Activated B cell treated with CpG ODN at 0.5 μM for 24 hours (primary cell): ENCODE measurements around the gene ALG12. TPM values are rescaled to one million over a fixed set of nuclear protein-coding genes. Genes with fewer than 3 reads are reported as not detected.
"Not testable (repeated sequence)": the region's sequence is repeated elsewhere in the genome, so short reads cannot be mapped to it uniquely, and the experiment has no call there.

Experiments used
- ATAC-seq: fragments of 200-7000 bp; cut with Tn5 transposase; one replicate; pipeline ENCODE4 v1.10.0; 2021; ENCODE audit warnings: low read depth, mild to moderate bottlenecking, moderate library complexity
- CTCF ChIA-PET: fragments of 350-600 bp; sonication (Branson Sonifier 250); formaldehyde crosslinking; loops from one replicate; lab custom pipeline; 2021; ENCODE audit warnings: antibody characterized with exemption; lab: Charles Lee
- POLR2A ChIA-PET: fragments of 350-600 bp; sonication (Branson Sonifier 250); formaldehyde crosslinking; loops from one replicate; lab custom pipeline; 2021; ENCODE audit warnings: antibody characterized with exemption; lab: Charles Lee
- DNase-seq: peaks from one replicate; pipeline ENCODE4 v3.0.0; 2022
- H3K27ac Mint-ChIP-seq: one replicate; pipeline ENCODE4 v1.8.0; 2020; ENCODE audit warnings: mixed read lengths
- H3K27me3 Mint-ChIP-seq: one replicate; pipeline ENCODE4 v1.8.0; 2021; ENCODE audit warnings: mixed read lengths
- H3K36me3 Mint-ChIP-seq: one replicate; pipeline ENCODE4 v1.8.0; 2021; ENCODE audit warnings: low read depth, mixed read lengths
- H3K4me1 Mint-ChIP-seq: one replicate; pipeline ENCODE4 v1.8.0; 2021; ENCODE audit warnings: mixed read lengths
- H3K4me3 Mint-ChIP-seq: one replicate; pipeline ENCODE4 v1.8.0; 2020; ENCODE audit warnings: mild to moderate bottlenecking, mixed read lengths
- H3K9me3 Mint-ChIP-seq: one replicate; pipeline ENCODE4 v1.8.0; 2020; ENCODE audit warnings: mixed read lengths
- intact Hi-C: fragments of 100-400 bp; cut with micrococcal nuclease; formaldehyde crosslinking; loops from one replicate; pipeline ENCODE4 v1.15.1; 2024
- total RNA-seq: library from RNA; stranded (reverse); gene quantifications from 2 replicates; pipeline ENCODE4 v1.2.3, GENCODE V29; 2022
- TF ChIP-seq, protein P1 (sequence below): fragments of 200-600 bp; IDR thresholded peaks from one replicate; pipeline ENCODE4 v1.8.0; 2022; ENCODE audit warnings: antibody characterized with exemption, mild to moderate bottlenecking

Gene ALG12
- total RNA-seq, 1 donor from 2014 or later = 18.2 TPM

DNA sequence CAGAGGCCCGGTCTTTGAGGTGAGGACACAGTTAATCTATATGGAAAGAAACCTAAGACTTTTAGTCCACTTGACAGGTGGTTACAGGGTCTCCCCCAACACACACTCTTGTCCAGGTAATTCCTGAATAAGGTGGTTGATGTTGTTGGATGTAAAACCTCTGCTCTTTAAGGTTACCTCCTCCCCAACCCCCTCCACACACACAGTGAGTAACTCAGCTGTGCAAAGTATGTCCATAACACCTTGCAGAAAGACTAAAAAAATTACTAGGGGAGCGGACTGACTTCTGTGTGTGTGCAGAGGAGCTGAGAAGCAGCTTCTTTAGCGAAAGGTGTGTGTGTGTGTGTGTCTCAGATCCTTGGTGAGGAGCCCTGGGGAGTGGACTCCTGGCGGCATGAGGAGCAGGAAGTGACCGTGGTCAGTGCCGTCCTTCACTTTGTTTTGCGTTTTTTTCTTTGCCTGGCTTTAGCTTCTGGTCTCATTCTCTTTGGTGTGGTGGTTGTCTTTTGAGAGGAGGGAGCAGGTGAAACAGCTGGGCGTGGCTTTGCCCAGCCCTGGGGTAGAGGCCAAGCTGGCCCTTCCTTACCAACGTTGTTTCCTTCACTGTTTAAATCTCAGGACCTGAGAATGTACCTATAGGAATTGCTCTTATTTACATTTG, 62.9 kb downstream of the ALG12 start:
- H3K36me3 Mint-ChIP-seq = peaks cover 3% of the 10 kb centered on the region
- DNase-seq (no peak), ATAC-seq (no peak)
- intact Hi-C loops = loop anchor here (10.0 kb wide), 2 partner anchors 159 to 349 kb away; partner anchors contain the start of genes IL17REL and SELENOO
- TF ChIP-seq, protein P1, sequence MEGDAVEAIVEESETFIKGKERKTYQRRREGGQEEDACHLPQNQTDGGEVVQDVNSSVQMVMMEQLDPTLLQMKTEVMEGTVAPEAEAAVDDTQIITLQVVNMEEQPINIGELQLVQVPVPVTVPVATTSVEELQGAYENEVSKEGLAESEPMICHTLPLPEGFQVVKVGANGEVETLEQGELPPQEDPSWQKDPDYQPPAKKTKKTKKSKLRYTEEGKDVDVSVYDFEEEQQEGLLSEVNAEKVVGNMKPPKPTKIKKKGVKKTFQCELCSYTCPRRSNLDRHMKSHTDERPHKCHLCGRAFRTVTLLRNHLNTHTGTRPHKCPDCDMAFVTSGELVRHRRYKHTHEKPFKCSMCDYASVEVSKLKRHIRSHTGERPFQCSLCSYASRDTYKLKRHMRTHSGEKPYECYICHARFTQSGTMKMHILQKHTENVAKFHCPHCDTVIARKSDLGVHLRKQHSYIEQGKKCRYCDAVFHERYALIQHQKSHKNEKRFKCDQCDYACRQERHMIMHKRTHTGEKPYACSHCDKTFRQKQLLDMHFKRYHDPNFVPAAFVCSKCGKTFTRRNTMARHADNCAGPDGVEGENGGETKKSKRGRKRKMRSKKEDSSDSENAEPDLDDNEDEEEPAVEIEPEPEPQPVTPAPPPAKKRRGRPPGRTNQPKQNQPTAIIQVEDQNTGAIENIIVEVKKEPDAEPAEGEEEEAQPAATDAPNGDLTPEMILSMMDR = no peak
- CTCF ChIA-PET = no interaction called here
- peaks cover 40% of the 10 kb centered on the region for H3K4me1 Mint-ChIP-seq
- H3K9me3 Mint-ChIP-seq = no peaks in the 10 kb centered on the region
- H3K4me3 Mint-ChIP-seq = peak overlapping the region; percentile 93
- no peak overlapping the region for H3K27ac Mint-ChIP-seq
- POLR2A ChIA-PET = interaction anchor here (0.9 to 1.9 kb wide), 5 partner anchors 25 to 83 kb away, joined by 3 to 9 read pairs (median 4); partner anchors contain the start of genes ALG12 and CRELD2
- H3K27me3 Mint-ChIP-seq = peaks cover 12% of the 10 kb centered on the region

DNA sequence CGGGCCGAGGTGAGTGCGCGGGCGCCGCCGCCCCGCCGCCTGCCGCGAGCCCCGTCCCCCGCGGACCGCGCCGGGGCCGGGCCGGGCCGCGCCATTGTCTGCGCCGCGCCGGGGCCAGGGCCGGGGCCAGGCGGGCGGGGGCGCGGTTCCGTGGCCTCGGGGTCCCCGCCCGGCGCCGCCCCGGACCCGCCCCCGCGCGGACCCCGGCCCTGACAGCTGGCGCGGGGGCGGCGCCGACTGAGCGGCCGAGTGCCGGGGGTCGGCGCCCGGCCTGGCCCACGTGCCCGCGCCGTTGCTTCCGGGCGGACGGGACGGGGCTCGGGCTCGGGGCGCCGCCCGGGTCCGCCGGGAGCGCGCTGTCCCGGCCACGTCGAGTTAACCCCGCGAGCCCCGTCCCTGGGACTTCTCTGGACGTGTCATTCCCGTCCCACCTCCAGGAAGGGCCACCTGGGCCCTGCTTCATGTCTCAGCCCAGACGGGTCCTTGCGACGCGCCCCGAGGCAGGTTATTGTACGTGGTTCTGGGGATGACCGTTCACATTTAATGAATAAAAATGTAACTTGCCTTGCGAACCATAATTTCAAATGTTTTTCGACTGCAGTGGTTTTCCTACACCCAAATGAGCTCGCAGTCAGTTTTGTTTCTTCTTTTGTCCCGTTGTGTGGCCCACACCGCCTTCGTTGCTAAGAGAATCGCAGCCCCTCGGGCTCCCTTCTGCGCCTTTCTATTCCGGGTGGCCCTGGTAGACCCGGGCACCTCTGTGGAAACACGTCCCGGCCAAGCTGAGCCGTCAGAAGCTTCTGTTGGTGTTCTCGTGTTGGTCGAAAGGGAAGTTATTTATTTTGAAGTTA, 64.0 kb downstream of the ALG12 start:
- Mint-ChIP-seq H3K4me1 (peaks cover 44% of the 10 kb centered on the region), H3K4me3 (peak overlapping the region; percentile 93), H3K9me3 (no peaks in the 10 kb centered on the region), H3K27ac (peak overlapping the region; percentile 89), H3K27me3 (peaks cover 15% of the 10 kb centered on the region), H3K36me3 (peaks cover 3% of the 10 kb centered on the region)
- peak; percentile 38 for DNase-seq
- ChIA-PET POLR2A (interaction anchor here (0.6 to 1.9 kb wide), 7 partner anchors 28 to 82 kb away, joined by 3 to 9 read pairs (median 4); partner anchors contain the start of genes ALG12 and CRELD2), CTCF (no interaction called here)
- ATAC-seq = peak; percentile 18
- intact Hi-C loops = loop anchor here (1.0 to 10.0 kb wide), 5 partner anchors 27 to 351 kb away; partner anchors contain the start of genes ALG12, BRD1, CRELD2 and IL17REL
- TF ChIP-seq, protein P1 = no peak

DNA sequence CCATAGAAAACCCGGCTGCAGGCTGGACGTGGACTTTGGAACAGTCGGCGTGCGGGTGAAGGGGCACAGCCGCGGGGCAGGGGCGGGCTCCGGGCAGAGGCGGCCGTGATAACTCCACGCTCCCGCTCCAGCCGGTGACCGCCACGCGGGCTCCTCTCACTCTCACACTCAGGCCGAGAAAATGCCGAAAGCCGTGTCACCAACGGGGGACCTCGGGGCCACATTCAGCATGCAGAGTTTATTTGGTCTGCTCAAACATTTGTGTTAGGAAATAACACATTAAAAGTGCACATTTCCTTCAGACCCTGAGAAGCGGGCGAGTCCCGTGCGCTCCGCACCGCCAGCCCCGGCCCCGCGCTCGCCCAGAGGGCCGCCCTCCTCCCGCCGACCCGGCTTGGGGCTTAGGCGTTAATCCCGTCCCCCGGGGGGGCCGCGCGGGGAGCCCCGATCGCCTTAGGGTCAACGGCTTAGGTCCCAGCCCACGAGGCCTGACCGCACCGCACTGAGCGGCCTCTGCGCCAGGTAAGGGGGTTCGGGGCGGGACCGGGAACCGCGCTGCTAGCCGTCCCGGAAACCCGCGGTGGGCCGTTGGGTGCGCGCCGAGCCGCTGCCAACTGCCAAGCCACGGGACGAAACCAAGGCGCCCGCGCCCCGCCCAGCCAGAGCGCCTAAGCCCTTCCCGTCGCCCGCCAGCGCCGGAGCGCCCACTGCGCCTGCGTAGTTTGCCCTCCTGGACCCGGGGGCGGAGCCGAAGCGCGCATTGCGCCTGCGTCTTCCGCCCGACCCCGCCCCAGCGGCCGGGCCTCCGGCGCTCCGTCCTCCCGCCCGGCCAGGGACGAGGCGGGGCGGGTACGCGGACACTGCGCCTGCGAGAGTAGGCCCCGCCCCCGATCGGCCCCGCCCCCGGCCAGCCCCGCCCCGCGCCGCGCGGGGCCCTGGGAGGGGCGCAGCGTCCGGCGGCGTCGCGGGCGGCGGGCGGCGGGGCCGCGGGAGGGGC, 65.0 kb downstream of the ALG12 start, which contains the start of gene ZBED4:
Gene ZBED4, plus strand, starts transcription at position 947 of the 997 bp plus-strand sequence. CDS start 29,819 bp downstream, outside the sequence.
- peak; percentile 88 for ATAC-seq

DNA sequence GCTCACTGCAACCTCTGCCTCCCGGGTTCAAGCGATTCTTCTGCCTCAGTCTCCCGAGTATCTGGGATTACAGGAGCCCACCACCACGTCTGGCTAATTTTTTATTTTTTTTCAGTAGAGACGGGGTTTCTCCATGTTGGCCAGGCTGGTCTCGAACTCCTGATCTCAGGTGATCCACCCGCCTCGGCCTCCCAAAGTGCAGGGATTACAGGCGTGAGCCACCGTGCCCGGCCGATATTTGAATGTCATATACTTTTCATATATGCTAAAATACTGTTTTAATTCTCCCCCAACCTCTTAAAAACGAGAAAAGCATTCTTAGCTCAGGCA, 65.7 kb downstream of the ALG12 start:
- intact Hi-C loops = loop anchor here (10.0 kb wide), 2 partner anchors 162 to 352 kb away; partner anchors contain the start of genes IL17REL and SELENOO
- not testable (repeated sequence) for H3K36me3 Mint-ChIP-seq, ATAC-seq

More for the DNA sequence above, 65.0 kb downstream of the ALG12 start, which contains the start of gene ZBED4:
- H3K36me3 Mint-ChIP-seq = peaks cover 3% of the 10 kb centered on the region
- H3K4me3 Mint-ChIP-seq = peak within 1 kb of the TSS; percentile 93
- peaks cover 16% of the 10 kb centered on the region for H3K27me3 Mint-ChIP-seq
- H3K27ac Mint-ChIP-seq = peak within 1 kb of the TSS; percentile 89
- TF ChIP-seq, protein P1 = no peak
- peak; percentile 100 for DNase-seq
- POLR2A ChIA-PET = interaction anchor here (0.6 to 1.4 kb wide), 4 partner anchors 27 to 479 kb away, joined by 3 to 7 read pairs (median 4); no protein-coding TSS in a partner anchor
- H3K9me3 Mint-ChIP-seq = no peaks in the 10 kb centered on the region
- intact Hi-C loops = loop anchor here (1.0 to 10.0 kb wide), 5 partner anchors 26 to 352 kb away; partner anchors contain the start of genes ALG12, BRD1, CRELD2 and IL17REL
- CTCF ChIA-PET = no interaction called here
- H3K4me1 Mint-ChIP-seq = peaks cover 36% of the 10 kb centered on the region

More for the DNA sequence above, 65.7 kb downstream of the ALG12 start:
- CTCF ChIA-PET, H3K9me3 Mint-ChIP-seq, DNase-seq, H3K27ac Mint-ChIP-seq: not testable (repeated sequence)
- H3K27me3 Mint-ChIP-seq = peaks cover 22% of the 10 kb centered on the region
- peak overlapping the region; percentile 75 for H3K4me3 Mint-ChIP-seq
- POLR2A ChIA-PET = interaction anchor here (0.6 to 1.0 kb wide), 3 partner anchors 73 to 480 kb away, joined by 3 to 5 read pairs (median 3); no protein-coding TSS in a partner anchor
- peaks cover 36% of the 10 kb centered on the region for H3K4me1 Mint-ChIP-seq
